MM.1S (cell line): Measurements from ENCODE around the gene PARP3.

ENCODE experiments used
- EZH2phosphoT487 ChIP-seq: fragments of 300-600 bp; sonication (generic); IDR thresholded peaks from 2 replicates; pipeline ENCODE4 v1.6.1; 2018; ENCODE audit warnings: antibody characterized with exemption, low read length
- TF ChIP-seq, protein P1 (sequence below): fragments of 300-600 bp; sonication (generic); IDR thresholded peaks from 2 replicates; pipeline ENCODE4 v1.5.1; 2016; ENCODE audit warnings: antibody characterized with exemption, low read length, mixed read lengths

DNA sequence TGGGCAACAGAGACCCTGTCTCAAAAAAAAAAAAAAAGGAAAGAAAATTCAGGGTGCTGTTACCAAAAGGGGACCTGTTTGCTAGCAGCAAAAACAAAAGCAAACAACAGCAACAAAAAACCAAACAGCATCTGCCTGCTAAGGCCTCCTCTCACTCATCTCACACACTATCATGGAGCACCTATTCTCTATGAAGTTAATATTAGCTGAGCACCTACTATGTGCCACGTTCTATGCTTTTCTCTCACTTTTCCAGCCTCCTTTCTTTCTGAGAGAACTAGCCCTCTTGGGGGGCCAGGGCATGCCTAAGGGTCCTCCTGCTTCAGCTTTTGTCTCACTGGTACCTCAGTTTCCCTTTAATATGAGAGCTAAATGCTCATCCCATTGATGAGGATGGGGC is 12.6 kb downstream of the PARP3 start:
- TF ChIP-seq, protein P1, sequence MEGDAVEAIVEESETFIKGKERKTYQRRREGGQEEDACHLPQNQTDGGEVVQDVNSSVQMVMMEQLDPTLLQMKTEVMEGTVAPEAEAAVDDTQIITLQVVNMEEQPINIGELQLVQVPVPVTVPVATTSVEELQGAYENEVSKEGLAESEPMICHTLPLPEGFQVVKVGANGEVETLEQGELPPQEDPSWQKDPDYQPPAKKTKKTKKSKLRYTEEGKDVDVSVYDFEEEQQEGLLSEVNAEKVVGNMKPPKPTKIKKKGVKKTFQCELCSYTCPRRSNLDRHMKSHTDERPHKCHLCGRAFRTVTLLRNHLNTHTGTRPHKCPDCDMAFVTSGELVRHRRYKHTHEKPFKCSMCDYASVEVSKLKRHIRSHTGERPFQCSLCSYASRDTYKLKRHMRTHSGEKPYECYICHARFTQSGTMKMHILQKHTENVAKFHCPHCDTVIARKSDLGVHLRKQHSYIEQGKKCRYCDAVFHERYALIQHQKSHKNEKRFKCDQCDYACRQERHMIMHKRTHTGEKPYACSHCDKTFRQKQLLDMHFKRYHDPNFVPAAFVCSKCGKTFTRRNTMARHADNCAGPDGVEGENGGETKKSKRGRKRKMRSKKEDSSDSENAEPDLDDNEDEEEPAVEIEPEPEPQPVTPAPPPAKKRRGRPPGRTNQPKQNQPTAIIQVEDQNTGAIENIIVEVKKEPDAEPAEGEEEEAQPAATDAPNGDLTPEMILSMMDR = no peak
- no peak for TF ChIP-seq EZH2phosphoT487
